ENCODE results near the gene UPP2. TPM values are rescaled to one million over a fixed set of nuclear protein-coding genes. Genes with fewer than 3 reads are reported as not detected.

The UPP2 gene
- total and polyA plus RNA-seq, 2 of the 13 experiments (the other 11 are each of a cell fraction or from before 2014, with no cell fraction given), result 0.07 to 0.28 TPM

- TF ChIP-seq, protein P1, sequence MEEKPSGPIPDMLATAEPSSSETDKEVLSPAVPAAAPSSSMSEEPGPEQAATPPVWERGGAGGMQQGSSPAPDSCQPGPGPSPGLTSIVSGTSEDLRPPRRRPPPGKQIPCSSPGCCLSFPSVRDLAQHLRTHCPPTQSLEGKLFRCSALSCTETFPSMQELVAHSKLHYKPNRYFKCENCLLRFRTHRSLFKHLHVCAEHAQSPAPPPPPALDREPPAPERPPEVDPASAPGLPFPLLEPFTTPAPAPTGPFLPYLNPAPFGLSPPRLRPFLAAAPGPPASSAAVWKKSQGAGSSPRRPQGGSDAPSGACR (CRISPR knock-in tag; IDR thresholded peaks at IDR 0.05), result no peak
- TF ChIP-seq ZNF138 (CRISPR knock-in tag; IDR thresholded peaks at IDR 0.05; ENCODE audit: low read depth), result no peak
- TF ChIP-seq, protein P2, sequence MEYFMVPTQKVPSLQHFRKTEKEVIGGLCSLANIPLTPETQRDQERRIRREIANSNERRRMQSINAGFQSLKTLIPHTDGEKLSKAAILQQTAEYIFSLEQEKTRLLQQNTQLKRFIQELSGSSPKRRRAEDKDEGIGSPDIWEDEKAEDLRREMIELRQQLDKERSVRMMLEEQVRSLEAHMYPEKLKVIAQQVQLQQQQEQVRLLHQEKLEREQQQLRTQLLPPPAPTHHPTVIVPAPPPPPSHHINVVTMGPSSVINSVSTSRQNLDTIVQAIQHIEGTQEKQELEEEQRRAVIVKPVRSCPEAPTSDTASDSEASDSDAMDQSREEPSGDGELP (IDR thresholded peaks at IDR 0.05; ENCODE audit: borderline replicate concordance, low read depth), result peak; percentile 86
- no peak for TF ChIP-seq CREB3 (CRISPR knock-in tag; IDR thresholded peaks at IDR 0.05)
- TF ChIP-seq HOXA9 (CRISPR knock-in tag; IDR thresholded peaks at IDR 0.05; ENCODE audit: borderline replicate concordance), result no peak
- TF ChIP-seq ZNF274 (CRISPR knock-in tag; IDR thresholded peaks at IDR 0.05), result no peak
- TF ChIP-seq CBX2 (IDR thresholded peaks at IDR 0.05; ENCODE audit: low read depth, low read length), result no peak
- no peak for TF ChIP-seq CBX2 (CRISPR knock-in tag; IDR thresholded peaks at IDR 0.05; ENCODE audit: low read depth)
- TF ChIP-seq ZSCAN12 (CRISPR knock-in tag; IDR thresholded peaks at IDR 0.05), result no peak; the same call in 1 of the 2 replicates
- TF ChIP-seq FOXA3 (CRISPR knock-in tag; IDR thresholded peaks at IDR 0.05), result peak; percentile 87
- TF ChIP-seq PHB2 (IDR thresholded peaks at IDR 0.05; ENCODE audit: partially characterized antibody), result no peak
- no peak for TF ChIP-seq ZNF569 (CRISPR knock-in tag; IDR thresholded peaks at IDR 0.05; ENCODE audit: borderline replicate concordance)
- TF ChIP-seq, protein P3, sequence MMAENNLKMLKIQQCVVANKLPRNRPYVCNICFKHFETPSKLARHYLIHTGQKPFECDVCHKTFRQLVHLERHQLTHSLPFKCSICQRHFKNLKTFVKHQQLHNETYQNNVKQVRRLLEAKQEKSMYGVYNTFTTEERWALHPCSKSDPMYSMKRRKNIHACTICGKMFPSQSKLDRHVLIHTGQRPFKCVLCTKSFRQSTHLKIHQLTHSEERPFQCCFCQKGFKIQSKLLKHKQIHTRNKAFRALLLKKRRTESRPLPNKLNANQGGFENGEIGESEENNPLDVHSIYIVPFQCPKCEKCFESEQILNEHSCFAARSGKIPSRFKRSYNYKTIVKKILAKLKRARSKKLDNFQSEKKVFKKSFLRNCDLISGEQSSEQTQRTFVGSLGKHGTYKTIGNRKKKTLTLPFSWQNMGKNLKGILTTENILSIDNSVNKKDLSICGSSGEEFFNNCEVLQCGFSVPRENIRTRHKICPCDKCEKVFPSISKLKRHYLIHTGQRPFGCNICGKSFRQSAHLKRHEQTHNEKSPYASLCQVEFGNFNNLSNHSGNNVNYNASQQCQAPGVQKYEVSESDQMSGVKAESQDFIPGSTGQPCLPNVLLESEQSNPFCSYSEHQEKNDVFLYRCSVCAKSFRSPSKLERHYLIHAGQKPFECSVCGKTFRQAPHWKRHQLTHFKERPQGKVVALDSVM (CRISPR knock-in tag; IDR thresholded peaks at IDR 0.05), result no peak
- no peak for TF ChIP-seq TRIM24 (CRISPR knock-in tag; IDR thresholded peaks at IDR 0.05)
- TF ChIP-seq, protein P4, sequence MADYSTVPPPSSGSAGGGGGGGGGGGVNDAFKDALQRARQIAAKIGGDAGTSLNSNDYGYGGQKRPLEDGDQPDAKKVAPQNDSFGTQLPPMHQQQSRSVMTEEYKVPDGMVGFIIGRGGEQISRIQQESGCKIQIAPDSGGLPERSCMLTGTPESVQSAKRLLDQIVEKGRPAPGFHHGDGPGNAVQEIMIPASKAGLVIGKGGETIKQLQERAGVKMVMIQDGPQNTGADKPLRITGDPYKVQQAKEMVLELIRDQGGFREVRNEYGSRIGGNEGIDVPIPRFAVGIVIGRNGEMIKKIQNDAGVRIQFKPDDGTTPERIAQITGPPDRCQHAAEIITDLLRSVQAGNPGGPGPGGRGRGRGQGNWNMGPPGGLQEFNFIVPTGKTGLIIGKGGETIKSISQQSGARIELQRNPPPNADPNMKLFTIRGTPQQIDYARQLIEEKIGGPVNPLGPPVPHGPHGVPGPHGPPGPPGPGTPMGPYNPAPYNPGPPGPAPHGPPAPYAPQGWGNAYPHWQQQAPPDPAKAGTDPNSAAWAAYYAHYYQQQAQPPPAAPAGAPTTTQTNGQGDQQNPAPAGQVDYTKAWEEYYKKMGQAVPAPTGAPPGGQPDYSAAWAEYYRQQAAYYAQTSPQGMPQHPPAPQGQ (CRISPR knock-in tag; IDR thresholded peaks at IDR 0.05; ENCODE audit: borderline replicate concordance), result no peak
- TF ChIP-seq DR1 (CRISPR knock-in tag; IDR thresholded peaks at IDR 0.05), result no peak
- no peak for TF ChIP-seq MTF2 (CRISPR knock-in tag; IDR thresholded peaks at IDR 0.05; ENCODE audit: borderline replicate concordance)
- TF ChIP-seq ZBTB7A (CRISPR knock-in tag; IDR thresholded peaks at IDR 0.05), result no peak
- TF ChIP-seq ZBTB8A (CRISPR knock-in tag; IDR thresholded peaks at IDR 0.05; ENCODE audit: borderline replicate concordance, low read depth), result no peak
- TF ChIP-seq CBX1 (IDR thresholded peaks at IDR 0.05; ENCODE audit: low read depth), result no peak
Measured at GRCh38 chr2:158128168-158128973, 26.7 kb downstream of the UPP2 start (continued).
